IMR-90 (cell line): ENCODE measurements around the gene ARHGAP35. TPM values are rescaled to one million over a fixed set of nuclear protein-coding genes. Genes with fewer than 3 reads are reported as not detected.

ENCODE experiments used
- ATAC-seq: fragments of 200-7000 bp; cut with Tn5 transposase; 2 replicates; pipeline ENCODE4 v1.9.1; 2020; ENCODE audit warnings: low read depth, mild to moderate bottlenecking, moderate library complexity
- BruUV-seq: library from RNA; stranded (reverse); fragments of 400-500 nt; replicated peaks from 2 replicates; lab custom pipeline; 2021; lab: Mats Ljungman, UMichigan
- CTCF ChIA-PET: fragments of 300-600 bp; formaldehyde crosslinking; extraction: SDS; loops from one replicate; lab custom pipeline; 2021; ENCODE audit warnings: antibody characterized with exemption; lab: Yijun Ruan, JAX
- POLR2A ChIA-PET: fragments of 300-600 bp; sonication (Branson Sonifier 250); formaldehyde crosslinking; loops from one replicate; lab custom pipeline; 2022; ENCODE audit warnings: antibody characterized with exemption; ENCODE audit not compliant: unreplicated experiment; lab: Charles Lee
- DNase-seq: peaks from one replicate; pipeline ENCODE4 v3.0.0; 2013
- H2AFZ ChIP-seq: replicated peaks from 2 replicates; pipeline ENCODE3; 2013; ENCODE audit warnings: low read length, mild to moderate bottlenecking; ENCODE audit not compliant: poor library complexity
- H2AK5ac ChIP-seq: 2 replicates; pipeline ENCODE4 v1.6.1; 2013; ENCODE audit warnings: low read depth, low read length, inconsistent platforms
- H2AK9ac ChIP-seq: replicated peaks from 2 replicates; pipeline ENCODE3; 2013; ENCODE audit warnings: mild to moderate bottlenecking, low read depth, low read length, moderate library complexity; ENCODE audit not compliant: poor library complexity
- H2BK120ac ChIP-seq: 2 replicates; pipeline ENCODE4 v1.6.1; 2013; ENCODE audit warnings: low read depth, low read length, inconsistent platforms
- H2BK15ac ChIP-seq: 3 replicates; pipeline ENCODE4 v1.6.1; 2013; ENCODE audit warnings: low read depth, low read length, inconsistent platforms
- H2BK20ac ChIP-seq: 2 replicates; pipeline ENCODE4 v1.6.1; 2013; ENCODE audit warnings: low read depth, mild to moderate bottlenecking, inconsistent platforms, low read length, moderate library complexity
- H2BK5ac ChIP-seq: 2 replicates; pipeline ENCODE4 v1.6.1; 2013; ENCODE audit warnings: mild to moderate bottlenecking, low read depth, low read length, inconsistent platforms; ENCODE audit not compliant: poor library complexity, severe bottlenecking
- H3K14ac ChIP-seq: replicated peaks from 2 replicates; pipeline ENCODE4 v1.6.1; 2013; ENCODE audit warnings: low read depth, low read length, inconsistent platforms
- H3K18ac ChIP-seq: 2 replicates; pipeline ENCODE4 v1.6.1; 2013; ENCODE audit warnings: low read depth, low read length, control low read depth
- H3K23ac ChIP-seq: 2 replicates; pipeline ENCODE4 v1.6.1; 2013; ENCODE audit warnings: low read depth, low read length, inconsistent platforms
- H3K27ac ChIP-seq: 2 replicates; pipeline ENCODE4 v1.5.1; 2013; ENCODE audit warnings: mild to moderate bottlenecking, control low read depth, low read length; ENCODE audit not compliant: insufficient read depth
- H3K27me3 ChIP-seq: 2 replicates; pipeline ENCODE4 v1.6.1; 2013; ENCODE audit warnings: low read length; ENCODE audit not compliant: control insufficient read depth, insufficient read depth
- H3K36me3 ChIP-seq: 2 replicates; pipeline ENCODE4 v1.6.1; 2013; ENCODE audit warnings: low read length, mixed read lengths; ENCODE audit not compliant: control insufficient read depth, insufficient read depth
- H3K4ac ChIP-seq: 2 replicates; pipeline ENCODE4 v1.6.1; 2013; ENCODE audit warnings: low read depth, low read length, inconsistent platforms
- H3K4me1 ChIP-seq: 2 replicates; pipeline ENCODE4 v1.6.1; 2013; ENCODE audit warnings: low read length, mixed read lengths; ENCODE audit not compliant: control insufficient read depth, insufficient read depth
- H3K4me2 ChIP-seq: 2 replicates; pipeline ENCODE4 v1.6.1; 2013; ENCODE audit warnings: low read depth, mild to moderate bottlenecking, control low read depth, low read length, moderate library complexity
- H3K4me3 ChIP-seq: 2 replicates; pipeline ENCODE4 v1.5.1; 2013; ENCODE audit warnings: low read depth, mild to moderate bottlenecking, control low read depth, low read length, moderate library complexity; ENCODE audit not compliant: insufficient read depth
- H3K56ac ChIP-seq: 2 replicates; pipeline ENCODE4 v1.6.1; 2013; ENCODE audit warnings: low read length, inconsistent platforms; ENCODE audit not compliant: insufficient read depth; ENCODE audit errors: extremely low read depth
- H3K79me1 ChIP-seq, 2 experiments: 2 replicates each; pipeline ENCODE4 v1.6.1; 2013; ENCODE audit warnings: low read length in 2 of 2, inconsistent platforms in 1 of 2, low read depth in 1 of 2
- H3K9ac ChIP-seq: 2 replicates; pipeline ENCODE4 v1.6.1; 2013; ENCODE audit warnings: low read depth, low read length, control low read depth
- H3K9me1 ChIP-seq: 2 replicates; pipeline ENCODE4 v1.6.1; 2013; ENCODE audit warnings: low read length, inconsistent platforms; ENCODE audit not compliant: insufficient read depth
- H3K9me3 ChIP-seq: 2 replicates; pipeline ENCODE4 v1.6.1; 2013; ENCODE audit warnings: low read length; ENCODE audit not compliant: control insufficient read depth, insufficient read depth
- H4K20me1 ChIP-seq: 2 replicates; pipeline ENCODE4 v1.6.1; 2013; ENCODE audit warnings: low read length, inconsistent platforms; ENCODE audit not compliant: insufficient read depth
- H4K5ac ChIP-seq: 2 replicates; pipeline ENCODE4 v1.6.1; 2013; ENCODE audit warnings: mild to moderate bottlenecking, low read depth, low read length, control low read depth
- H4K8ac ChIP-seq, 2 experiments: 2 replicates each; pipeline ENCODE4 v1.6.1; 2013; ENCODE audit warnings: low read depth in 2 of 2, low read length in 2 of 2, control low read depth in 1 of 2, inconsistent platforms in 1 of 2
- H4K91ac ChIP-seq: 2 replicates; pipeline ENCODE4 v1.6.1; 2013; ENCODE audit warnings: low read depth, low read length, inconsistent platforms; ENCODE audit not compliant: insufficient read depth
- BHLHE40 ChIP-seq: fragments of 150-350 bp; IDR thresholded peaks from 2 replicates; pipeline ENCODE4 v1.6.1; 2016; ENCODE audit warnings: mild to moderate bottlenecking, low read depth, low read length
- CEBPB ChIP-seq: IDR thresholded peaks from 2 replicates; pipeline ENCODE4 v1.6.1; 2012; ENCODE audit warnings: low read depth, low read length, improper control_type of control experiment
- CHD1 ChIP-seq: IDR thresholded peaks from 2 replicates; pipeline ENCODE4 v1.6.1; 2012; ENCODE audit warnings: low read depth, low read length, improper control_type of control experiment
- CTCF ChIP-seq: conservative IDR thresholded peaks from 2 replicates; pipeline ENCODE4 v1.5.1; 2012; ENCODE audit warnings: mild to moderate bottlenecking, low read depth, low read length, improper control_type of control experiment
- ELK1 ChIP-seq: fragments of 150-350 bp; IDR thresholded peaks from 2 replicates; pipeline ENCODE4 v1.6.1; 2016; ENCODE audit warnings: low read depth, mild to moderate bottlenecking, low read length, moderate library complexity, borderline replicate concordance
- FOS ChIP-seq: fragments of 150-350 bp; IDR thresholded peaks from 2 replicates; pipeline ENCODE4 v1.6.1; 2016; ENCODE audit warnings: low read depth, low read length
- MAFK ChIP-seq: IDR thresholded peaks from 2 replicates; pipeline ENCODE4 v1.6.1; 2012; ENCODE audit warnings: low read depth, low read length, improper control_type of control experiment
- MAZ ChIP-seq: IDR thresholded peaks from 2 replicates; pipeline ENCODE4 v1.6.1; 2012; ENCODE audit warnings: low read depth, mild to moderate bottlenecking, low read length, improper control_type of control experiment, moderate library complexity, borderline replicate concordance
- MXI1 ChIP-seq: IDR thresholded peaks from 2 replicates; pipeline ENCODE4 v1.6.1; 2012; ENCODE audit warnings: low read depth, mild to moderate bottlenecking, low read length, moderate library complexity, borderline replicate concordance
- POLR2A ChIP-seq: IDR thresholded peaks from 2 replicates; pipeline ENCODE4 v1.6.1; 2012; ENCODE audit warnings: mild to moderate bottlenecking, low read depth, low read length
- RAD21 ChIP-seq: IDR thresholded peaks from 2 replicates; pipeline ENCODE4 v1.6.1; 2012; ENCODE audit warnings: low read length, improper control_type of control experiment
- RCOR1 ChIP-seq: IDR thresholded peaks from 2 replicates; pipeline ENCODE4 v1.6.1; 2012; ENCODE audit warnings: mild to moderate bottlenecking, low read length, improper control_type of control experiment; ENCODE audit not compliant: insufficient replicate concordance
- SMC3 ChIP-seq: fragments of 150-350 bp; IDR thresholded peaks from 2 replicates; pipeline ENCODE4 v1.6.1; 2016; ENCODE audit warnings: low read depth, mild to moderate bottlenecking, antibody characterized with exemption, low read length, moderate library complexity
- USF2 ChIP-seq: fragments of 150-350 bp; IDR thresholded peaks from 2 replicates; pipeline ENCODE4 v1.6.1; 2017; ENCODE audit warnings: mild to moderate bottlenecking, antibody characterized with exemption, low read length, low read depth
- WGBS, 2 experiments: methylation state at CpG; one replicate each; pipeline versions ENCODE4 v1.1.5 to v1.1.7; 2013; ENCODE audit warnings: missing lambda C conversion rate in 2 of 2; ENCODE audit not compliant: insufficient read length in 1 of 2; ENCODE audit errors: extremely low coverage in 2 of 2; 5-methylcytosine and 5-hydroxymethylcytosine counted together
- dilution Hi-C: fragments of 300-500 bp; cut with HindIII; formaldehyde crosslinking; loops from one replicate; pipeline ENCODE4 v1.14.3; 2018; ENCODE audit warnings: low sequenced_read_pairs; ENCODE audit not compliant: unreplicated experiment
- in situ Hi-C: fragments of 300-500 bp; cut with MboI; formaldehyde crosslinking; loops from 3 replicates; pipeline ENCODE4 v1.14.3; 2019; ENCODE audit warnings: low sequenced_read_pairs, inconsistent platforms, mixed read lengths
- intact Hi-C: fragments of 100-400 bp; cut with micrococcal nuclease; formaldehyde crosslinking; loops from 2 replicates; pipeline ENCODE4 v1.10.0; 2022
- polyA plus RNA-seq, 3 experiments: library from polyadenylated mRNA; depleted of rRNA; stranded (reverse); fragments of >200 nt; gene quantifications; 2 replicates each; pipeline ENCODE4 v1.2.3, GENCODE V29; 2012; ENCODE audit warnings: low replicate concordance in 1 of 3
- total RNA-seq: library from RNA; depleted of rRNA; stranded (reverse); fragments of >200 nt; gene quantifications from 2 replicates; pipeline ENCODE4 v1.2.3, GENCODE V29; 2012

The ARHGAP35 gene
- total and polyA plus RNA-seq, 2 of the 4 experiments (the other 2 are of a cell fraction): 16.4 to 29.0 TPM

- Histone ChIP-seq H4K20me1 (peaks cover 36% of the 10 kb centered on the region), H3K9me1 (no peaks in the 10 kb centered on the region; the same call in 1 of the 2 replicates), H4K5ac (no peak overlapping the region), H3K4me1 (no peaks in the 10 kb centered on the region), H3K27me3 (no peaks in the 10 kb centered on the region), H2BK120ac (no peak overlapping the region), H3K23ac (no peak overlapping the region; the same call in 1 of the 2 replicates), H3K9ac (no peak overlapping the region), H2BK15ac (no peak overlapping the region), H4K91ac (no peak overlapping the region), H3K9me3 (no peaks in the 10 kb centered on the region), H4K8ac (no peak overlapping the region), H3K18ac (no peak overlapping the region), H2AK5ac (no peak overlapping the region), H3K4me2 (no peak overlapping the region), H2BK5ac (no peak overlapping the region), H3K14ac (no peak overlapping the region), H2AFZ (no peak overlapping the region), H2AK9ac (no peak overlapping the region), H3K4ac (no peak overlapping the region; the same call in 1 of the 2 replicates), H3K27ac (no peak overlapping the region), H3K79me1 (peaks cover 7 to 61% of the 10 kb centered on the region in 2 experiments; a peak in 3 of 4 replicates), H3K56ac (no peak overlapping the region), H3K36me3 (peaks cover 21% of the 10 kb centered on the region), H3K4me3 (no peak overlapping the region), H2BK20ac (no peak overlapping the region)
- dilution Hi-C loops: no loop called here
- ATAC-seq (no peak), DNase-seq (no peak)
- in situ Hi-C loops: loop anchor here (10.0 kb wide), 1 partner anchor 63 kb away; the partner anchor contains the start of gene SLC1A5
- POLR2A ChIA-PET: no interaction called here
- WGBS, 2 experiments: 93% methylated on average over 4 of the region's 11 CpGs; no CpG with 5 or more reads in 1 of the 2 experiments
- CTCF ChIA-PET: no interaction called here
- no TSS peak for BruUV-seq
- no peak for TF ChIP-seq MXI1
- TF ChIP-seq CEBPB: no peak
- TF ChIP-seq CHD1: no peak
- TF ChIP-seq MAFK: no peak
- TF ChIP-seq RCOR1: no peak
- TF ChIP-seq MAZ: no peak
- TF ChIP-seq SMC3: no peak
- TF ChIP-seq CTCF: no peak
- no peak for TF ChIP-seq ELK1
- TF ChIP-seq FOS: no peak
- no peak for TF ChIP-seq USF2
- TF ChIP-seq BHLHE40: no peak
- TF ChIP-seq POLR2A: no peak
- no peak for TF ChIP-seq RAD21
- intact Hi-C loops: no loop called here
Measured at GRCh38 chr19:46847528-46847927, 13.3 kb upstream of the ARHGAP35 start.
